Activated CD4-positive, alpha-beta T cell treated with anti-CD3 and anti-CD28 coated beads for 24 hours (primary cell): ENCODE results near the gene ZNF136.

ENCODE experiments used
- DNase-seq, 2 donors: peaks; one replicate each; pipeline ENCODE4 v3.0.0-alpha.2; 2020; ENCODE audit warnings: low read depth in 2 of 2

Gene ZNF136

DNA sequence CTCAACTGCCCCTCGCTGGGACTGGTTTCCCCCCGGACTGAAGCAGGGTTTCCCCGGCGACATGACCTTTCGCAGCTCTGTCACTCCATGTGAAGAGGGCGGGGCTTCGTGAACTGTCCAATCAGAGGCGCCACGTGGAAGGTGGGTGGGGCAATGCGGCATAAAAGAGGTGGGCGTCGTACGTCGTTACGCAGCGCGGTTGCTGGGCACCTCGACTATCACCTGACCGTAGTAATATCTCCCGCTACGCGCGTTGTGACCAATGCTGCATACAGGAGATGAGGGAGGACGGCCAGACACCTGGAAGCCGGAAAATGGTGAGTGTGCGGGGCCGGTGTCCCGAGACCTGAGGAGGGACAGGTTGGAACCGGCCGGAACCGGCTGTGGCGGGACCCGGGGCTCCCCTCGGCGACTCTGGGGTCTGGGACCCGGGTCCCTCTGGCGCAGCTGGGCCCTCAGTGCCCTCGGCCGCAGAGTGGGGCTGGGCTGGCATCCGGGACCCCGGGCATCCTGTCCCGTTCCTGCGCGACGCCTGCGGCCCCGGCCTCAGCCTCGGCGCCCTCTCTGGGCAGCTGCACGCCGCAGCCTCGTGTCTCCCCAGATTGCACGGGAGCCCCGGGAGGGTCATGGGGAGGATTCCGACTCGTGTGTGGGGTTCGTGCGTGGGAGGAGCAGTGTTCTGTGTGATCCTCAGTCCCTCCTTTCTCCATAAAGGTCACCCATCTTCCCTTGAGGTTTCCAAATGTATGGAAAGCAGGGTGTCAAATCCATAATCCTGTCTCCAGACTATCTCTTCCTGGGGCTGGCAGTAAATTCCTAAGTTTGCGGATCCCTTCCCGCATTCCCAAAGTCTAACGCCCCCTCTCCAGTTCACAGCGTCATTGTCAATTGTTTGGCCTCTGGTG lies 32.2 kb downstream of the ZNF136 start:
- DNase-seq, result peak; percentile 48 to 70

GRCh38 chr19:12198136-12198535 lies 35.2 kb downstream of the ZNF136 start:
- no peak for DNase-seq

- DNase-seq, result no peak
Observed at GRCh38 chr19:12199757-12200419, 37.0 kb downstream of the ZNF136 start.

DNA sequence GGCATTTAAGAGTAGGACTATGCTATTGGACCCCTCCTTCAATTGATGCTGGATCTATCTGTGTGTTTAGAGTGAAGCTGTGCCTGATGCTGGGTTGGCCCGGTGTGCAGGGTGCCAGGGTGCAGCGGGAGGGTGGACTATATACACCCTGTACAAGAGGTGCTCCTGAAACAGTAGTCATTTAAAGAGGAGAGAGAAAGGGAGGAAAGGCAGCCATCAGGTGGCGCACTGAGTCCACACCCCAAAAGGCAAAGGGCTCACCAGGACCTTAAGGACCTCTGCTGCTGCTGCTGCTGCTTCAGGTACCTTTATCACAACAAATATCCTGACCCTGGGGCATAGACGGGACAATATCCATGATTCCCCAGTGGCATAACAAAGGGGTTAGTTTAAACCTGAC lies 39.4 kb downstream of the ZNF136 start:
- DNase-seq, result peak in 1 of 2 donors; percentile 21

DNA sequence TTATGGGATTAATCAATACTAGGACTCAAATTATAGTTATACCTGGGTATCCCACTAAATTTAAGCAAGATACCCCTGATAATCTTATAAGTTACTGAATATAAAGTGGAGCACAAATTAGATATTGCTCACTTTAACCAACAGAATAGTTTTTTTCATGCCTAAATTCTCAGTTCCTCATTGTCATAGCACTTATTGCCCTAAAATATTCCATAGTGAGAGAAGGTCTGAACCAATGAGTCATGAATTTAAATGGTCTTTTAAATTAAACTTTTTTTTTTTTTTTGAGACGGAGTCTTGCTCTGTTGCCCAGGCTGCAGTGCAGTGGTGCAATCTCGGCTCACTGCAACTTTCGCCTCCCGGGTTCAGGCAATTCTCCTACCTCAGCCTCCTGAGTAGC lies 42.4 kb downstream of the ZNF136 start:
- DNase-seq, result no peak

DNA sequence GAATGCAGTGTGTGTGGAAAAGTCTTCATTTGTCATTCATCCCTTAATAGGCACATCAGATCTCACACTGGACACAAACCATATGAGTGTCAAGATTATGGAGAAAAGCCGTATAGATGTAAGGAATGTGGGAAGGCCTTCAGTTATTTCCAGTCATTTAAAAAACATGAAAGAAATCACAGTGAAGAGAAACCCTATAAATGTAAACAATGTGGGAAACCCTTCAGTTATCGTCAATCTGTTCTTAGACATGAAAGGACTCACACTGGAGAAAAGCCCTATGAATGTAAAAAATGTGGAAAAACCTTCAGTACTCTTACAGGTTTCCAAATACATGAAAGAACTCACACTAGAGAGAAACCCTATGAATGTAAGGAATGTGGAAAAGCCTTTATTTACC lies 45.3 kb downstream of the ZNF136 start:
- no peak for DNase-seq

GRCh38 chr19:12217332-12217731 lies 54.4 kb downstream of the ZNF136 start:
- no peak for DNase-seq

DNA sequence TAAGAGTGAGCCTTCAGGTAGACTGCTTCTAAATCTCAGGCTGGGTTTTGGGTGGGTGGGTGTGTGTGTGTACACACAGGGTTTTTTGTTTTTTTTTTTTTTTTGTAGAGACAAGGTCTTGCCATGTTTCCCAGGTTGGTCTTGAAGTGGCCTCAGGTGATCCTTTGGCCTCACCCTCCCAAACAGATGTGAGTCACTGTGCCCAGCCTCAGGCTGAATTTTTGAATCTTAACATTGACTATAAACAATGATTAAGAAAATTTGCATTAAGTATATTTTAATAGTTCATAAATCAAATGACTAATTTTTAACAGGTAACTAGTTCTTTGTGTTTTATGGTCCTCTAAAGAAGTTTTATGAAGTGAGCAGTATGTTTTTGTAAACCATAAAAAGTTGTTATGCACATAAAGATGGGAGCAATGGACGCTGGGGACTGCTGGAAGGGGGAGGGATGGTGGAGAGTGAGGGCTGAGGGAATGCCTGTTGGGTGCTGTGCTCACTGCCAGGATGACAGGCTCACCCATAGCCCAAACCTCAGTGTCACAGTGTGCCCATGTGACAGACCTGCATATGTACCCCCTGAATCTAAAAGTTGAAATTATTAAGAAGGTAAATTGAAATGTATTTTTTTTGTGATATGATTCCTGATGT lies 60.2 kb downstream of the ZNF136 start:
- DNase-seq, result no peak

DNA sequence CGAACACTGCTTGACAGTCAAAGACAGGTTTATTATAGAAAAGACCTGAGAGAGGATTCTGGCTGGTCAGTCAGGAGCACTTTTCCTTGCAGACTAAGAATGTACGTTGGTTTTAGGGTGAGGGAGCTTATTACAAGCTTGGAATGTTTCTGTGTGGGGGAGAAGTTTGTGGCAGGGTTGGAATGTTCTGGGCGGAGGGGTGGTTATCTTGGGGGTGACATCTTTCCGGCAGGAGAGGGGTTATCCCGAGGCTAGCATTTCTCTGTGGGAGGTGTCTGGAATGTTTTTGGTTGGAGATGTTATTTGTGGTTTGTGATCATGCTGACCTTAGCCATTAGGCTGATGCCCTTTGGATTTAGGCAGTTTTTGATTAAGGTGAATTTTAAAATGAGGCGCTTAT lies 61.8 kb downstream of the ZNF136 start:
- DNase-seq, result no peak

DNA sequence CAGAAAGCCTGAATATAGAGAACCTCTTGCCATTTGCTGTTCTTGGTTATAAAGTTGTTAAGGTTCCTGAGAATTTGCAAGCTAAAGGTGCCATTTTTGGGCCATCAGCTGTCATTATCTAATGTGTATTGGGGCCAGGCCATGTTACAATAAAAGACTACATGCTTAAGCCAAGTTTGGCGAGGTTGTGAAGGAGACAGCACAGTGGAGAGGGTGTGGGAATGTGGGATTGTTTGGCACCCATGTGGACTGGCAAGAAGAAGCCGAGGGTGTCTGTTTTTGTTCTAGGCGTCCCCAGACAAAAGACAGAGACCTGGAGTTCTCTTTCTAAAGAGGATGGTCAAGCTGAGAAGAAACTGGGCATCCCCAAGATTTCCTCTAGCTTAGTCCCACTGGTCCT lies 67.1 kb downstream of the ZNF136 start:
- DNase-seq, result no peak

GRCh38 chr19:12230751-12231733 lies 68.1 kb downstream of the ZNF136 start:
- no peak for DNase-seq

DNA sequence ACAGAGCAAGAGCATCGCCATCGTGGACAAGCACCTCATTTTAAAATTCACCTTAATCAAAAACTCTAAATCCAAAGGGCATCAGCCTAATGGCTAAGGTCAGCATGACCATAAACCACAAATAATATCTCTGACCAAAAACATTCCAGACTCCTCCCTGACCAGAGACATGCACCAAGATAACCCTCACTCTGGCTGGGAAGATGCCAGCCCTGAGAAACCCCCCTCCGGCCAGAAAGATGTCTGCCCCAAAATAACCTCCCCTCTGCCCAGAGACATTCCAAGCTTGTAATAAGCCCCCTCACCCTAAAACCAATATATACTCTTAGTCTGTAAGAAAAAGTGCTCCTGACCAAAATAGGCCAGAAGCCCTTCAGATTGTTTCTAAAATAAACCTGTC lies 70.1 kb downstream of the ZNF136 start:
- no peak for DNase-seq

DNA sequence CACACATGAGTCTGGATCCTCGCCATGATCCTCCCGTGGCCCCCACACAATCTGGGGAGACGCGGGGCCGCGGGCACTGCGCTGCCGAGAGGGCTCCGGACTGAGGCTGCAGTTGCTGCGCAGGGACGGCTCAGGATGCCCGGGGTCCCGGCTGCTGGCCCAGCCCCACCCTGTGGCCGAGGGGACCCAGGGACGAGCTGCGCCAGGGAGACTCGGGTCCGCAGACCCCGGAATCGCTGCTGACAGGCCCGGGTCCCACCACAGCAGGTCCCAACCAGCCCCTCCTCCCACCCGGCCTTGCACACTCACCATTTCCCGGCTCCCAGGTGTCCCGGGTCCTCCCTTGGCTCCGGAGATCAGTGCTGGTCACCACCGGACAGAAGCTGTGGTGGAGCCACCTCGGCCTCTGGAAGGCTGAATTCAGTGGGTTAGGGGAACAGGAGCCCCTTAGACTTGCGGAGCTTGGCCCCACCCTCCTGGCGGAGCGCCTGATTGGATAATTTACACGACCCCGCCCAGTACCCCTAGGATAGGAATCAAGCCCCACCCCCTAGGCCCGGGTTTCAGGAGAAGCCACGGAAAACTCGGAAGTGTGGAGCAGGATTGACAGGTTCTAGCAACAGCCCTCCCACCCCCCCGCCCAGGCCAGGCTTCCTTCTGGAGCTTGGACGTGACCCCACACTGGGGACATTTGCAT lies 74.4 kb downstream of the ZNF136 start:
- no peak for DNase-seq
